Measurements from ENCODE around the gene SRGAP1. TPM values are rescaled to one million over a fixed set of nuclear protein-coding genes. Genes with fewer than 3 reads are reported as not detected.
A peak's percentile ranks its signal among the peaks of the same experiment; 100 is the strongest.

SRGAP1 gene
- total RNA-seq, 3 donors from 2014 or later = 12.2 to 23.9 (median 15.9) TPM

DNA sequence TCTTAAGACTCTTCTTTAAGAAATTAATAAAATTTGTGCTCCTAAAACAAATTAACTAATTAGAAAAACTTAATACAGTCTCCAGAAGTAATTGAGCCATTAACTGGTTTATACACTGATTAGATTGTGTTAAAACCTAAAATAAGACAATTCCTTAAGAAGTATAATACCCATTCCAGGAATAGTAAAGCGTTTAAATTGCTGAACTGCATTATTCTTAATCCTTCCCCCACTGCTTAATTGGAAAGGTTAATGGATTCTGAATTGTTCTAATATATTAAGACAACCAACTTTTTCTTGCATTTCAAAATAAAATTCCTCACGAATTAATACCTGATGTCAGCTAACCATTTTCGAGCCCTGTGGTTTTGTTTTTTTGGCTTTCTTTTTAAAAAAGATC, 249.2 kb downstream of the SRGAP1 start:
- TF ChIP-seq, protein P1, sequence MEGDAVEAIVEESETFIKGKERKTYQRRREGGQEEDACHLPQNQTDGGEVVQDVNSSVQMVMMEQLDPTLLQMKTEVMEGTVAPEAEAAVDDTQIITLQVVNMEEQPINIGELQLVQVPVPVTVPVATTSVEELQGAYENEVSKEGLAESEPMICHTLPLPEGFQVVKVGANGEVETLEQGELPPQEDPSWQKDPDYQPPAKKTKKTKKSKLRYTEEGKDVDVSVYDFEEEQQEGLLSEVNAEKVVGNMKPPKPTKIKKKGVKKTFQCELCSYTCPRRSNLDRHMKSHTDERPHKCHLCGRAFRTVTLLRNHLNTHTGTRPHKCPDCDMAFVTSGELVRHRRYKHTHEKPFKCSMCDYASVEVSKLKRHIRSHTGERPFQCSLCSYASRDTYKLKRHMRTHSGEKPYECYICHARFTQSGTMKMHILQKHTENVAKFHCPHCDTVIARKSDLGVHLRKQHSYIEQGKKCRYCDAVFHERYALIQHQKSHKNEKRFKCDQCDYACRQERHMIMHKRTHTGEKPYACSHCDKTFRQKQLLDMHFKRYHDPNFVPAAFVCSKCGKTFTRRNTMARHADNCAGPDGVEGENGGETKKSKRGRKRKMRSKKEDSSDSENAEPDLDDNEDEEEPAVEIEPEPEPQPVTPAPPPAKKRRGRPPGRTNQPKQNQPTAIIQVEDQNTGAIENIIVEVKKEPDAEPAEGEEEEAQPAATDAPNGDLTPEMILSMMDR (IDR thresholded peaks at IDR 0.05) = no peak
- Histone ChIP-seq H3K36me3 (ENCODE audit: low read depth) (no peaks in the 10 kb centered on the region), H3K4me1 (ENCODE audit: low read depth) (peaks cover 6% of the 10 kb centered on the region), H3K9me3 (no peaks in the 10 kb centered on the region), H3K4me3 (no peak overlapping the region)
- ATAC-seq (no peak), DNase-seq (no peak)
- intact Hi-C loops (cut with DNase I, micrococcal nuclease) = no loop called here

- Histone ChIP-seq H3K4me1 (ENCODE audit: low read depth) (no peaks in the 10 kb centered on the region), H3K9me3 (no peaks in the 10 kb centered on the region), H3K4me3 (no peak overlapping the region), H3K36me3 (ENCODE audit: low read depth) (no peaks in the 10 kb centered on the region)
- DNase-seq (no peak), ATAC-seq (no peak)
- intact Hi-C loops (cut with DNase I, micrococcal nuclease) = no loop called here
- TF ChIP-seq, protein P1 (IDR thresholded peaks at IDR 0.05) = no peak
Measured at GRCh38 chr12:64097366-64098105, 253.0 kb downstream of the SRGAP1 start.

GRCh38 chr12:64098709-64099354, 254.3 kb downstream of the SRGAP1 start:
- DNase-seq = no peak
- Histone ChIP-seq H3K4me3 (no peak overlapping the region), H3K36me3 (ENCODE audit: low read depth) (no peaks in the 10 kb centered on the region), H3K4me1 (ENCODE audit: low read depth) (no peaks in the 10 kb centered on the region), H3K9me3 (no peaks in the 10 kb centered on the region)
- peak; percentile 8 for ATAC-seq
- intact Hi-C loops (cut with DNase I, micrococcal nuclease) = no loop called here
- TF ChIP-seq, protein P1 (IDR thresholded peaks at IDR 0.05) = no peak

DNA sequence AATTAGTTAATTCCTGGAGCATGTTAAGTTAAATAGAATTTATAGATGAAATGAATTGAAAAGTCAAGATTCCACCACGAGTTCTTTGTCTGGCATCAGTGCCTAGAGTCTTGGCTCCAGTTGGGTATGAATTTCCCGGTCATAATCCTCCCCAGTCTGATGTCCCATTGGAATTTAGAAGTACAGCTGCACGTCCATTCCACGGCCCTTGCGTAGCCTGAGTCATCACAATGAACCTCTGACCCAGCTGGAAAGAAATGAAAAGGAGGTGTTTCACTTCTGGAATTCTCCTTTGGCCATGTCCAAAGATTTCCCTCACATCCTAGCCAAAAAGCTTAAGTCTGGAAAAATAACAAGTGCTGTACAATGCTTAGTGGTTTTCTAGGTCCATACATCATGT, 254.9 kb downstream of the SRGAP1 start:
- TF ChIP-seq, protein P1 (IDR thresholded peaks at IDR 0.05) = no peak
- H3K4me3 ChIP-seq = no peak overlapping the region
- DNase-seq (no peak), ATAC-seq (no peak)
- intact Hi-C loops (cut with DNase I, micrococcal nuclease) = no loop called here
- no peaks in the 10 kb centered on the region for H3K9me3 ChIP-seq
- no peaks in the 10 kb centered on the region for H3K36me3 ChIP-seq (ENCODE audit: low read depth)
- no peaks in the 10 kb centered on the region for H3K4me1 ChIP-seq (ENCODE audit: low read depth)

DNA sequence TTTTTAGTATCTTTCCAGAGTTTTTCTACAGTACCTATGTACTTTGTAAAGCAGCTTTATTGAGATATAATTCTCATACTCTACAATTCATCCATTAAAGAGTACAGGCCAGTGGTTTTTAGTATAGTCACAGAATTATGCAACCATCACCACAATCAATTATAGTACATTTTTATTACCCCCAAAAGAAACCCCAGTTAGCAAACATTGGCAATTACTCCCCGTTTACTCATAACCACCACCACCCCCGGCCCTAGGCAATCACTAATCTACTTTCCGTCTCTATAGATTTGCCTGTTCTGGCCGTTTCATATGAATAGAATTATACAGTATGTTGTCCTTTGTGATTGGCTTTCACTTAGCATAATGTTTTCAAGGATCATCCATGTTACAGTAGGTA, 257.8 kb downstream of the SRGAP1 start:
- DNase-seq = no peak
- no peaks in the 10 kb centered on the region for H3K9me3 ChIP-seq
- no peaks in the 10 kb centered on the region for H3K36me3 ChIP-seq (ENCODE audit: low read depth)
- no peaks in the 10 kb centered on the region for H3K4me1 ChIP-seq (ENCODE audit: low read depth)
- ATAC-seq = no peak
- TF ChIP-seq, protein P1 (IDR thresholded peaks at IDR 0.05) = no peak
- H3K4me3 ChIP-seq = no peak overlapping the region
- intact Hi-C loops (cut with DNase I, micrococcal nuclease) = no loop called here

Measured in mucosa of descending colon (tissue), 3 donors.